Measurements from ENCODE around the gene TNFAIP8L3.
"Not testable (repeated sequence)": the region's sequence is repeated elsewhere in the genome, so short reads cannot be mapped to it uniquely, and the experiment has no call there.

TNFAIP8L3 gene
- total RNA-seq = 0.04 to 0.06 reads per million in 2 experiments

- DNase-seq (ENCODE audit: low read depth) = no peak
Measured at GRCh38 chr15:51094606-51095569, at the start of gene TNFAIP8L3. Gene TNFAIP8L3, minus strand, starts transcription at chr15:51094906. Its CDS starts 311 bp downstream, at chr15:51094595.

GRCh38 chr15:51144021-51144532 lies 49.4 kb upstream of the TNFAIP8L3 start:
- DNase-seq (ENCODE audit: low read depth) = no peak

GRCh38 chr15:51140347-51140746 lies 45.6 kb upstream of the TNFAIP8L3 start:
- not testable (repeated sequence) for DNase-seq (ENCODE audit: low read depth)

GRCh38 chr15:51139091-51139490 lies 44.4 kb upstream of the TNFAIP8L3 start:
- DNase-seq (ENCODE audit: low read depth) = no peak

- no peak for DNase-seq (ENCODE audit: low read depth)
Measured at GRCh38 chr15:51137880-51138430, 43.2 kb upstream of the TNFAIP8L3 start.

GRCh38 chr15:51137024-51137423 lies 42.3 kb upstream of the TNFAIP8L3 start:
- no peak for DNase-seq (ENCODE audit: low read depth)

GRCh38 chr15:51135276-51135675 lies 40.6 kb upstream of the TNFAIP8L3 start:
- no peak for DNase-seq (ENCODE audit: low read depth)

- DNase-seq (ENCODE audit: low read depth) = no peak
Measured at GRCh38 chr15:51134416-51135199, 39.9 kb upstream of the TNFAIP8L3 start.

GRCh38 chr15:51133140-51133765 lies 38.5 kb upstream of the TNFAIP8L3 start:
- DNase-seq (ENCODE audit: low read depth) = no peak

- DNase-seq (ENCODE audit: low read depth) = no peak
Measured at GRCh38 chr15:51132384-51133139, 37.9 kb upstream of the TNFAIP8L3 start.

GRCh38 chr15:51131596-51132290 lies 37.0 kb upstream of the TNFAIP8L3 start:
- DNase-seq (ENCODE audit: low read depth) = no peak

GRCh38 chr15:51130344-51130743 lies 35.6 kb upstream of the TNFAIP8L3 start:
- no peak for DNase-seq (ENCODE audit: low read depth)

- DNase-seq (ENCODE audit: low read depth) = no peak
Measured at GRCh38 chr15:51129535-51130188, 35.0 kb upstream of the TNFAIP8L3 start.

- no peak for DNase-seq (ENCODE audit: low read depth)
Measured at GRCh38 chr15:51128701-51129100, 34.0 kb upstream of the TNFAIP8L3 start.

- no peak for DNase-seq (ENCODE audit: low read depth)
Measured at GRCh38 chr15:51126842-51127241, 32.1 kb upstream of the TNFAIP8L3 start.

GRCh38 chr15:51123002-51123401 lies 28.3 kb upstream of the TNFAIP8L3 start:
- DNase-seq (ENCODE audit: low read depth) = not testable (repeated sequence)

GRCh38 chr15:51121631-51122225 lies 27.0 kb upstream of the TNFAIP8L3 start:
- DNase-seq (ENCODE audit: low read depth) = no peak

- DNase-seq (ENCODE audit: low read depth) = no peak
Measured at GRCh38 chr15:51121118-51121517, 26.4 kb upstream of the TNFAIP8L3 start.

- no peak for DNase-seq (ENCODE audit: low read depth)
Measured at GRCh38 chr15:51119120-51119519, 24.4 kb upstream of the TNFAIP8L3 start.
